Tibial artery (tissue), 4 donors: ENCODE data around the gene CARS2.

Experiments used
- DNase-seq, 2 donors: peaks; one replicate each; pipeline ENCODE4 v3.0.0-alpha.2; 2019
- H3K27ac ChIP-seq, 2 donors: fragments of 200-600 bp; sonication (generic) in 1 of 2; 1 replicate in 1 of 2; 2 replicates in 1 of 2; pipeline ENCODE4 v1.5.1; 2018 to 2019; ENCODE audit warnings: mild to moderate bottlenecking in 1 of 2
- H3K27me3 ChIP-seq, 2 donors: fragments of 200-600 bp; sonication (generic) in 1 of 2; one replicate each; pipeline versions ENCODE4 v1.5.1 to v1.6.0; 2016 to 2019
- H3K36me3 ChIP-seq, 3 donors: fragments of 200-600 bp; sonication (generic) in 2 of 3; one replicate each; pipeline ENCODE4 v1.5.1; 2016 to 2019; ENCODE audit warnings: mild to moderate bottlenecking in 2 of 3
- H3K4me1 ChIP-seq, 4 donors: fragments of 200-600 bp; sonication (generic) in 2 of 4; 1 replicate in 3 of 4; 2 replicates in 1 of 4; pipeline ENCODE4 v1.5.1; 2016 to 2019
- H3K4me3 ChIP-seq, 2 donors: fragments of 200-600 bp; sonication (generic) in 1 of 2; 1 replicate in 1 of 2; 2 replicates in 1 of 2; pipeline ENCODE4 v1.5.1; 2018 to 2019; ENCODE audit warnings: mild to moderate bottlenecking in 2 of 2
- H3K9me3 ChIP-seq, 3 donors: fragments of 200-600 bp; sonication (generic) in 1 of 3; one replicate each; pipeline ENCODE4 v1.5.1; 2016 to 2019
- CTCF ChIP-seq, 2 experiments: fragments of 200-600 bp in 1 of 2; fragments of 450-650 bp in 1 of 2; IDR thresholded peaks; one replicate each; pipeline ENCODE4 v1.5.1; 2017 to 2019; ENCODE audit warnings: antibody characterized with exemption in 2 of 2, mild to moderate bottlenecking in 1 of 2, moderate library complexity in 1 of 2
- intact Hi-C: fragments of 100-400 bp; cut with DNase I; formaldehyde crosslinking; loops from one replicate; pipeline ENCODE4 v1.15.0; 2023; ENCODE audit warnings: low total_unique reads

CARS2 gene

GRCh38 chr13:110689711-110690110 lies 16.2 kb downstream of the CARS2 start:
- TF ChIP-seq CTCF (IDR thresholded peaks at IDR 0.05), result no peak
- Histone ChIP-seq H3K27ac (no peak overlapping the region), H3K27me3 (no peaks in the 10 kb centered on the region), H3K9me3 (no peaks in the 10 kb centered on the region), H3K36me3 (peaks cover 16 to 79% (median 43%) of the 10 kb centered on the region in 3 donors), H3K4me1 (peaks cover 0 to 13% (median 0%) of the 10 kb centered on the region in 4 donors), H3K4me3 (no peak overlapping the region)
- intact Hi-C loops, result no loop called here
- no peak for DNase-seq

- intact Hi-C loops, result no loop called here
- no peak overlapping the region for H3K4me3 ChIP-seq
- peaks cover 0 to 16% (median 0%) of the 10 kb centered on the region in 4 donors for H3K4me1 ChIP-seq
- peaks cover 12 to 78% (median 49%) of the 10 kb centered on the region in 3 donors for H3K36me3 ChIP-seq
- no peaks in the 10 kb centered on the region for H3K9me3 ChIP-seq
- no peaks in the 10 kb centered on the region for H3K27me3 ChIP-seq
- DNase-seq, result no peak
- H3K27ac ChIP-seq, result no peak overlapping the region
- no peak for TF ChIP-seq CTCF (IDR thresholded peaks at IDR 0.05)
Measured at GRCh38 chr13:110689041-110689440, 16.9 kb downstream of the CARS2 start.

GRCh38 chr13:110687736-110688135 lies 18.2 kb downstream of the CARS2 start:
- Histone ChIP-seq H3K4me3 (no peak overlapping the region), H3K9me3 (no peaks in the 10 kb centered on the region), H3K27me3 (no peaks in the 10 kb centered on the region), H3K36me3 (peaks cover 8 to 77% (median 55%) of the 10 kb centered on the region in 3 donors), H3K27ac (no peak overlapping the region), H3K4me1 (peaks cover 0 to 16% (median 0%) of the 10 kb centered on the region in 4 donors)
- intact Hi-C loops, result no loop called here
- DNase-seq, result no peak
- no peak for TF ChIP-seq CTCF (IDR thresholded peaks at IDR 0.05)

GRCh38 chr13:110685305-110686020 lies 20.5 kb downstream of the CARS2 start:
- TF ChIP-seq CTCF (IDR thresholded peaks at IDR 0.05), result no peak
- Histone ChIP-seq H3K27me3 (no peaks in the 10 kb centered on the region), H3K4me1 (peaks cover 0 to 13% (median 0%) of the 10 kb centered on the region in 4 donors), H3K27ac (peak overlapping the region; percentile 33 to 48), H3K9me3 (no peaks in the 10 kb centered on the region), H3K36me3 (peaks cover 22 to 93% (median 65%) of the 10 kb centered on the region in 3 donors), H3K4me3 (no peak overlapping the region)
- peak in 1 of 2 donors; percentile 75 for DNase-seq
- intact Hi-C loops, result no loop called here

- H3K36me3 ChIP-seq, result peaks cover 26 to 88% (median 66%) of the 10 kb centered on the region in 3 donors
- intact Hi-C loops, result no loop called here
- H3K4me3 ChIP-seq, result no peak overlapping the region
- no peaks in the 10 kb centered on the region for H3K9me3 ChIP-seq
- no peak for DNase-seq
- peak overlapping the region; percentile 33 to 48 for H3K27ac ChIP-seq
- no peak for TF ChIP-seq CTCF (IDR thresholded peaks at IDR 0.05)
- peaks cover 0 to 5% (median 0%) of the 10 kb centered on the region in 4 donors for H3K4me1 ChIP-seq
- no peaks in the 10 kb centered on the region for H3K27me3 ChIP-seq
Measured at GRCh38 chr13:110684388-110685056, 21.4 kb downstream of the CARS2 start.
